Measurements from ENCODE around the gene ATP13A2.
"Not testable (repeated sequence)": the region's sequence is repeated elsewhere in the genome, so short reads cannot be mapped to it uniquely, and the experiment has no call there.

Gene ATP13A2

GRCh38 chr1:16978139-16978538 is 33.6 kb downstream of the ATP13A2 start:
- DNase-seq (ENCODE audit: low spot score) = no peak

GRCh38 chr1:16977377-16977776 is 34.4 kb downstream of the ATP13A2 start:
- no peak for DNase-seq (ENCODE audit: low spot score)

GRCh38 chr1:16976966-16977365 is 34.8 kb downstream of the ATP13A2 start:
- no peak for DNase-seq (ENCODE audit: low spot score)

- no peak for DNase-seq (ENCODE audit: low spot score)
Measured at GRCh38 chr1:16975838-16976237, 35.9 kb downstream of the ATP13A2 start.

- DNase-seq (ENCODE audit: low spot score) = no peak
Measured at GRCh38 chr1:16975211-16975610, 36.5 kb downstream of the ATP13A2 start.

- no peak for DNase-seq (ENCODE audit: low spot score)
Measured at GRCh38 chr1:16973215-16973614, 38.5 kb downstream of the ATP13A2 start.

GRCh38 chr1:16972189-16972895 is 39.4 kb downstream of the ATP13A2 start:
- no peak for DNase-seq (ENCODE audit: low spot score)

- DNase-seq (ENCODE audit: low spot score) = no peak
Measured at GRCh38 chr1:16971341-16972188, 40.2 kb downstream of the ATP13A2 start.

GRCh38 chr1:16970132-16970910 is 41.4 kb downstream of the ATP13A2 start:
- DNase-seq (ENCODE audit: low spot score) = no peak

GRCh38 chr1:16969651-16970050 is 42.1 kb downstream of the ATP13A2 start:
- no peak for DNase-seq (ENCODE audit: low spot score)

- DNase-seq (ENCODE audit: low spot score) = no peak
Measured at GRCh38 chr1:16969057-16969611, 42.6 kb downstream of the ATP13A2 start.

- no peak for DNase-seq (ENCODE audit: low spot score)
Measured at GRCh38 chr1:16968372-16968771, 43.4 kb downstream of the ATP13A2 start.

- DNase-seq (ENCODE audit: low spot score) = no peak
Measured at GRCh38 chr1:16967962-16968361, 43.8 kb downstream of the ATP13A2 start.

- no peak for DNase-seq (ENCODE audit: low spot score)
Measured at GRCh38 chr1:16967095-16967575, 44.6 kb downstream of the ATP13A2 start.

GRCh38 chr1:16966282-16966681 is 45.4 kb downstream of the ATP13A2 start:
- DNase-seq (ENCODE audit: low spot score) = no peak

GRCh38 chr1:16965486-16966067 is 46.2 kb downstream of the ATP13A2 start:
- no peak for DNase-seq (ENCODE audit: low spot score)

GRCh38 chr1:16964169-16964568 is 47.6 kb downstream of the ATP13A2 start:
- DNase-seq (ENCODE audit: low spot score) = not testable (repeated sequence)

GRCh38 chr1:16961297-16962133 is 50.2 kb downstream of the ATP13A2 start:
- no peak for DNase-seq (ENCODE audit: low spot score)

- peak; percentile 84 for DNase-seq (ENCODE audit: low spot score)
Measured at GRCh38 chr1:16960560-16961296, 51.0 kb downstream of the ATP13A2 start.

GRCh38 chr1:16958475-16958874 is 53.3 kb downstream of the ATP13A2 start:
- DNase-seq (ENCODE audit: low spot score) = no peak
